CD4-positive, alpha-beta T cell treated with Interleukin-15 for 1 hour (primary cell): Measurements from ENCODE around the gene ELP1.
A peak's percentile ranks its signal among the peaks of the same experiment; 100 is the strongest.
"Not testable (repeated sequence)": the region's sequence is repeated elsewhere in the genome, so short reads cannot be mapped to it uniquely, and the experiment has no call there.

Experiments
- DNase-seq: peaks from one replicate; pipeline ENCODE4 v3.0.0-alpha.2; 2020

ELP1 gene, protein sequence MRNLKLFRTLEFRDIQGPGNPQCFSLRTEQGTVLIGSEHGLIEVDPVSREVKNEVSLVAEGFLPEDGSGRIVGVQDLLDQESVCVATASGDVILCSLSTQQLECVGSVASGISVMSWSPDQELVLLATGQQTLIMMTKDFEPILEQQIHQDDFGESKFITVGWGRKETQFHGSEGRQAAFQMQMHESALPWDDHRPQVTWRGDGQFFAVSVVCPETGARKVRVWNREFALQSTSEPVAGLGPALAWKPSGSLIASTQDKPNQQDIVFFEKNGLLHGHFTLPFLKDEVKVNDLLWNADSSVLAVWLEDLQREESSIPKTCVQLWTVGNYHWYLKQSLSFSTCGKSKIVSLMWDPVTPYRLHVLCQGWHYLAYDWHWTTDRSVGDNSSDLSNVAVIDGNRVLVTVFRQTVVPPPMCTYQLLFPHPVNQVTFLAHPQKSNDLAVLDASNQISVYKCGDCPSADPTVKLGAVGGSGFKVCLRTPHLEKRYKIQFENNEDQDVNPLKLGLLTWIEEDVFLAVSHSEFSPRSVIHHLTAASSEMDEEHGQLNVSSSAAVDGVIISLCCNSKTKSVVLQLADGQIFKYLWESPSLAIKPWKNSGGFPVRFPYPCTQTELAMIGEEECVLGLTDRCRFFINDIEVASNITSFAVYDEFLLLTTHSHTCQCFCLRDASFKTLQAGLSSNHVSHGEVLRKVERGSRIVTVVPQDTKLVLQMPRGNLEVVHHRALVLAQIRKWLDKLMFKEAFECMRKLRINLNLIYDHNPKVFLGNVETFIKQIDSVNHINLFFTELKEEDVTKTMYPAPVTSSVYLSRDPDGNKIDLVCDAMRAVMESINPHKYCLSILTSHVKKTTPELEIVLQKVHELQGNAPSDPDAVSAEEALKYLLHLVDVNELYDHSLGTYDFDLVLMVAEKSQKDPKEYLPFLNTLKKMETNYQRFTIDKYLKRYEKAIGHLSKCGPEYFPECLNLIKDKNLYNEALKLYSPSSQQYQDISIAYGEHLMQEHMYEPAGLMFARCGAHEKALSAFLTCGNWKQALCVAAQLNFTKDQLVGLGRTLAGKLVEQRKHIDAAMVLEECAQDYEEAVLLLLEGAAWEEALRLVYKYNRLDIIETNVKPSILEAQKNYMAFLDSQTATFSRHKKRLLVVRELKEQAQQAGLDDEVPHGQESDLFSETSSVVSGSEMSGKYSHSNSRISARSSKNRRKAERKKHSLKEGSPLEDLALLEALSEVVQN (N-terminal part only)

DNA sequence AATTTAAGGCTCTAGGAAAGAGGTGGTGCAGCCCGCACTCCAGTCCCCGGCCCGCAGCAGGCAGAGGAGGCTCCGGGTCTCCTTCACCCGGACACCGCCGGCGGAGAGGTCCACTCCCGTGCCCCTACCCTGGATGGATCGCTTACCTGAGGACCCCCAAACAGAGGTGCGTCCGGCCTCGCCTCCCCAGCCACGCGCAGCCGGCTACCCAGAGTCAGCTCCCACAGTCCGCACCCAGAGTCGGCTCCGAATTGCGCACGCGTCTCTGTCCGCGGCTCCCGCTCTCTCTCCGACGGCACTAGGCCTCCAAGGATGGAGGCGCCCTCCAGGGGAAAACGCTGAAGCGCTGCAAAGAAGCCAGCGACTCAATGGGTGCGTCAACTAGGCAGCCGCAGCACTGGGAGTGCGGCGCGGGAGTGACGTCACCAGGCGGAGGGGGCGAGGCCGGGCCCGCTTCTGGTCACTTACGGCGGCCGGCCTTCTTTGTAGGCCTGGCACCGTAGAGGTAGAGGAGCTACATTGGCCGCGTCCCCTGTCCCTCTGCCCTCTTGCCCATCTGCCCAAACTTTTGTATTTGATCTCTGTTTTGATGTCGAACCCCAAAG, at the start of gene ELP1:
Gene ELP1, minus strand, starts transcription at position 407 of the 605 bp plus-strand sequence. CDS start 2,978 bp downstream, outside the sequence.
- DNase-seq, result peak; percentile 93

DNA sequence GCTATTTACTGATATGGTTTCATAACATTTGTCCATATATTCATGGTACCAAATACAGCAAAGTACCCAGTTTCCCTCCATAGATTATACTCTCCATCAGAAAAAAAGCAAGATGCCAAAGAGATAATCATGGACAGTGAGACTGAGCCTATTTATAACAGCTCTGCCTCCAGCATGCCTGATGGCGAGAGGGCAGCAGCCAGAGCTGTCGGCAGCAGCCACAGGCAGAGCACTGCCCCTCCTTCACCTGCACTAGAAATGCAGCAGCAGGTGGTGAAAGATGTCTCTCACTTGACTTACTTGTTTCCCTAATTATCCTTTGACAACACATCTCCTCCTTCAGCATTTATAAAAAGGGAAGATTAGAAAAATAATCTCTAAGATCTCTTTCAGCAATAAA, 47.0 kb upstream of the ELP1 start:
- no peak for DNase-seq

DNA sequence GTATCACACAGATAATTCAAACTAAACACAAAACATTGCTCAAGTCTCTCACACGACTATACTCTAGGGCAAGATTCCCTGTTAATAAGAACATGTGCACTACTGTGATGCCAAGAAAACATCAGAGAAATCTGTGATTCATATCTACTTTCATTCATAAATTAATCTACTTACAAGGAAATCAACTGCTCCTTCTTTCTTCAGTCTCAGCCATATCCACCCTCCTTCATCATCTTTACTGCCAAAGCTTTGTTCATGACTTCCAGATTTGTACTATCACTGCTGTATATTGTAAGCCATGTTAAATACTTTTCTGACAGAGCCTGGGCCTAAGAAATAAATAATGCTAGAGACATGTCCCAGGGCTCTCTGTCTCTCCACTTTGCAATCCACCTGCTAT, 44.3 kb upstream of the ELP1 start:
- no peak for DNase-seq

DNA sequence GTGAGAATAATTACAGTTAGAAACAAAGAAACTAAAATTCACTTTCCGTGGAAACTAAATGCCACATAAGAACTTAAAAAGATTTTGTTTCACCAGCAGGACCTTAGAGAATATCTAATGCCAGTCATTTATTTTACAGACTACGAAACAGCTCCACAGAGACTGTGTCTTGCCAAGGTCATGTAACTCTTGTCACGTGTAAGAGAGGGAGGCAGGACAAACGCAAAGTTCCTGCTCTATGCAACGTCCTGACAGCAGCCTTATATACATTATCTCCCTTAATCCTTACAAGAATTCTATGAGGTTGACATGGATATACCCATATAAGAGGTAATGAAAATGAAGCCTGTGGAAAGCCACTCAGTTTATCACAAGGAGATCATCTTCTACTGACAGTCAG, 40.0 kb upstream of the ELP1 start:
- DNase-seq, result no peak

DNA sequence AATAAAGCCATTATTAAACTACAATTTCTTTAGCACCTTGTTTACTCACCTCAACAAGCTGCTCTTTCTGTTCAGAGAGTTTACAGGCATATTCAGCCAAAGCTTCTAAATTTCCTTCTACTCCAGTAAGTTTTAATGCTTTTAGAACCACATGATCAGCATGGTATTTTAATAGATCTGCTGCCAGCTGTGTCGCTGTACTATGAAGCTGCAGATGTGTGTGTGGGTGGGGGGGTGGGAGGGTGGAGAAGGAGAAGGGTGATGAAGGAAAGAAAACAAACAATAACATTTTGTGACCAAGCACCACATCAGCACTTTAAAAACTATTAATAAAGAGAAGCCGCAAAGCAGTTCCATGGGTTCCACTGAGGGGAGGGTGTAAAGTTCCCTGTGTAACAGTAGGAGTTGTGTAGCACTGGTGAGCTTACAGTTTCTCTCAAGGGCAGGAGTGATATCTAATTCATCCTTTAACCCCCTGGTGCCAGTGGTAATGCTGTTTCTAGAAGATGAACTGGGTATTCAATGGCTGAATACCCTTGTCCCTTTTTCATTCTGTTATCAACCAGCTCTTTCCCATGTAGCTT, 38.8 kb upstream of the ELP1 start:
- DNase-seq, result no peak

DNA sequence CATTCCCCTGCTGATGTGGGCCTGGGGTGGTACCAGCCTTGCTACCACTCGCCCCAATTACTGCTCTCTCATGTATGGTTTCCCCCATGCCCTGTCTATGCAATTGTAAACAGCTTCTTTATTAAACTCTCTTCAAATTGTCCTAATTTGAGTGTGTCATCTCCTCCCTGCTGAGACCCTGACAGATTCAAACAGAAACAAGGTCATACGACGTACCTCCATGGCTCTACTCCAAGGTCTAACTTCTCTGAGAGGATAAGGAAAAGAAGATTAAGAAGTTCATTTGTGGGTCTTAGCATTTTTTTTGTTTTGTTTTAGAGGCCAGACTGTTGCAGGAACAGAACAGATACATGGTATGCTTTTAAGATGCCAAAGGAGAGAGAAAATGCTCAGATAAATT, 38.3 kb upstream of the ELP1 start:
- DNase-seq, result no peak

DNA sequence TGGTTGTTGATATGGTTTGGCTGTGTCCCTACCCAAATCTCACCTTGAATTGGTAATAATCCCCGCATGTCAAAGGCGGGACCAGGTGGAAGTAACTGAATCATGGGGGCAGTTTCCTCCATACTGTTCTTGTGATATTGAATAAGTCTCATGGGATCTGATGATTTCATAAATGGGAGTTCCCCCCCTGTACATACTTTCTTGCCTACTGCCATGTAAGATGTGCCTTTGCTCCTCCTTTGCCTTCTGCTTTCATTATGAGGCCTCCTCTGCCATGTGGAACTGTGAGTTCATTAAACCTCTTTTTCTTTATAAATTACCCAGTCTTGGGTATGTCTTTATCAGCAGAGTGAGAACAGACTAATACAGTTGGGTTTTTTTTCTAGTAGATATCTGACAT, 37.5 kb upstream of the ELP1 start:
- DNase-seq, result not testable (repeated sequence)

DNA sequence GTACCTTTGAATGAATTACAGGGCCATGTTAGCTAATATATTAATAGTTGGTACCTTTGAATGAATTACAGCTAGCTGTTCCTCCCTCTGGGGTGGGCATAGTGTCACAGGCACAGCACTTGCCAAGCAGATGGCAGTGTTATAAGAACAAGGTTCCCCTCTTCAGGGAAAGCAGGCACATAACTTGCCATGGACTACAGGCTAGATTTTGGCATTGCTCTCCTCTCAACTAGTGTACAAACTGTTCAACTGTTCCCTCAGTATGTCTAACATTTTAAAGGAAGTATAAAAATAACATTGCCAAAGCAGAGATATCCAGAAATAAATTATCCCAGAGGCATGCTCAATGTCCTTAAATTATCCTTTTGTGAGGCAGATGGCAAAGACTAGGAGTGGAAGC, 34.0 kb upstream of the ELP1 start:
- no peak for DNase-seq

DNA sequence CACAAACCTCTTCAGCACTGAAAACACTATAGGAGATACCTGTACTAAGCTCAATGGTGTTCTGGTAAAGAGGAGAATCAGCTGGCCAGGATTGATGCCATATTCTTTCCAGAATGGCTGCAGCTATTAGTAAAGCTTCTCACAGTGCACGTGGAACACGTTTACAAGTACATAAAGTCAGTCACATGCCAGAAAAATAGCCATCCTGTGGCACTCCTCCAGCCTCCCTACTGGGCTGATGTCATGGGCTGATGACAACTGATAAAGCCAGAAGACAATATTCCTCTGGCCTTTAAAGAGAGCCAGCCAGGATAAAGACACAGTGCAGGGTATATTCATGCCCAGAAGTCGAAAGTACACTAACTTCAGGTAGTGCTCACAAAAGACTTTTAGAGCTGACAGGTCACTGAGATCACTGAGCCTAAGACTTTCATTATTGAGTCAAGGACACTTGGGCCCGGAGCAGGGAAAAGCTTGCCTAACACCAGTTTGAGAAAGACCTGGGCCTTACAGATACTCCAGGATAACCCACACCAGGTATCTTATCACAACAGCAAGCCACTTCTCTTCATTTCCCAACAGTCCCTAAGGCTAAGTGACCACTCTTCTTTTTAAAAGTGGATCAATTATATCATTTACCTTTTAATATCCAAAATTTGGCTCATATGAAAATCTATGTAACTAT, 29.7 kb upstream of the ELP1 start:
- DNase-seq, result no peak

DNA sequence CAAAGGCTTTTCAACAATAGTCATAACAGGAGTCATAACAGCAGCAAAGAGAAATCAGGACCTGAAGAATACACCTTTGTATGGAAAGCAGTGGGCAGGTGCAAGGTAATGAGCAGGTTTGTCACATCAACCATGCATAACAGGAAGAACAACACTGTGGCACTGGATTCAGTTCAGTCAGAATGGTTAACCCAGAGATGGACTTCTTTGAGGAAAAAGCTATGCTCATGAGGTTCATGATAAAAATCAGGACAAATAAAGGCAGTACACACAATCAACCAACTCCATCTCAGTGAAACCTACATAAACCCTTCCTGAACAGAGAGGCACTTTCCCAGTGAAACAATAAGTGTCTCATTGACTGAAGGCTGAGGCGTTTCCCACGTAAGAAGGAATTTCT, 27.2 kb upstream of the ELP1 start:
- DNase-seq, result no peak

DNA sequence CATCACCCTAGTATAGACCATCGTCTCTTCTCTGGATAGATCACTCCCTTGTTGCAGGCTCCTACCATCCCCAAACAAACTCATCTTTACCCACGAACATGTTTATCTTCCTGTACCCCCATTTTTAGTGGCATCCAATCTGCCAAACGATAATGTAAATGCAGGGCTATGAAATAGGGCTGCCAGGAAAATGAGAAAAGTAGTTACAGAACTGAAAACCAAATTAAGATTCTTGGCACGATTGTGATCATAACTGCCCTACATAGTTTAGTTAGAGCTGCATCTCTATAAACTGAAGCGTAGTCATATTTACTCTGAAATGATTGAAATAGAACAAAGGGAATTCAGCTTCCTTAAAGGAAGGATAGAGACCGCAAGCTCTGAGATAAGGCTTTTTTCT, 26.4 kb upstream of the ELP1 start:
- no peak for DNase-seq

DNA sequence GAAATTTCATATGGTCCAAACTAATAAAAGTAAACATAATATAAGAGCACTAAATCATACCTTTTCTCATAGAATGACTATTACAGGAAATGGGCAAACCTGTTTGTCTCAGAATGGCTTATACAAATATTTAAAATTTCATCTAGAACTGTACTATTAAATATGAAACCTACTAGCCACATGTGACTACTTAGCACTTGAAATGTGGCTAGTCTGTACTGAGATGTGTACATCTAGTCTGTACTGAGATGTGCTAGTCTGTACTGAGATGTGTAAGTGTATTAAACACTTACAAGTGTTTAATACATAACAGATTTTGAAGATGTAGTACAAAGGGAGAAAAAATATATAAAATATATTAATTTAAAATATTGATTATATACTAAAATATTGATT, 22.7 kb upstream of the ELP1 start:
- no peak for DNase-seq

DNA sequence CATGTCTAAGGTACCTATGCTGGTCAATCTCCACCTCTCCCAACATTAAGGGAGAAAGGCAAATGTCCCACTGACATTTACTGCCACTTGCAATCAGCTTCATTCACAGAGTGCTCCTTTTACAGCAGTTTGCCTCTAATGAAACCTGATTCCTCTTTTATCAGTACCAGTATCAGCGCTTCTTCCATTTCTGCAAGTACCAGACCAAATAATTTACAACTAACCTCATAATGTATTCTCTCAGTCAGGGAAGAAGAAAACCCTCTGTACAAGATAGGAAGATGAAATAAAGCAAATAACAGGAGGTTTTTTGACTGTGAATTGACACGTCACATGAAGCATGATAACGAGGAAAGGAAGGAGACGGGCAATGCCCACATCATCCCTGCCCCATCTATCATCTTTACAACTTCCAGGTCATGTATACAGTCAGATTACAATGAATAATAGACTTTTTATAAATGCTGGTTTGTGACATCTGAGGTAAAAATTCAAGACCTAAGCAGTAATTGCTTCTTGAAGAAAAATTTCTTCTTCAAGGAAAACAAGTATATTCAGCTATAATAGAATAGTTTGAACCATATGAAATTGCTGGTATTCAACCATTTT, 22.2 kb upstream of the ELP1 start:
- DNase-seq, result no peak

DNA sequence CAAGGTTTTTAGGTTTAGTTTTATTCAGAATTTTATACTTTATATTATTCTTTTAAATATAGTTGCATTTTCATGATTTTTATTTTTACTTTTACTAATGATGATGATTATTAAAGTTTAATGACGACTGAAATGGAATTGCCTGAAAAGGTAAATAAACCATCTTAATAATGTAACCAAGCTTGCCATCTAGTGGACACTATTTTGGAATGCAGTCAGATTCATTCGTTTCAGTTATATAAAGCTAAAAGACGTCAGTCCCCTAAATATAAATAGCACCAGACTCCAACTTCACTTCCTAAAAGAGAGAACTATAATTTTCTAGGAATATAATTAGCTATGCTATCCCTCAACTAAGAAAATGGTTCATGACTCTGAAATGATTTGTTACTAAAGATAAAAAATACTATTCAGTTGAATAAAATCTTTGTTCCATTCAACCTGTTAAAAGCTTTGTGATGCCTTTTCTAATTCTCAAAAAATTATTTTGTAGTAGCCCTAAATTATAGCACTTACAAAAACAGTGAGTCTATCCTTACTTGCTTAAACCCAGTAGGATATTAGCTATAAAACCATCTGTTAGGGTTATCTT, 20.2 kb upstream of the ELP1 start:
- no peak for DNase-seq

DNA sequence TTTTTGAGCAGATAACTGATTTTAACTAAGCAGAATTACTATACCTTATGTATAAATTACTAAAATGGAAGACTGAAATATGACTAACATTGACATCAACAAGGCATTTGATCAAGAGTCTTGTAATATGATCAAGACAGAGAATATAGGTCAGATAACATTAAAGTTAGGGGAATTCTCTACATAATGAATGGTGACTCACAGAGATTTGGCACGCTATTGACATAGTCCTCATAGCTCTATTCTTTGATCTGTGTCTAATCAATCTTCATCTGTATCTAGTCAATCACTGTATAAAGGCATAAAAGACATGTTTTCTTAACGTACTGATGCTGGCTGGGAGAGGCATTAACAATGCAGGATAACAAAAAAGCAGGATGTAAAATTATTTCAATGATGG, 17.7 kb upstream of the ELP1 start:
- no peak for DNase-seq

DNA sequence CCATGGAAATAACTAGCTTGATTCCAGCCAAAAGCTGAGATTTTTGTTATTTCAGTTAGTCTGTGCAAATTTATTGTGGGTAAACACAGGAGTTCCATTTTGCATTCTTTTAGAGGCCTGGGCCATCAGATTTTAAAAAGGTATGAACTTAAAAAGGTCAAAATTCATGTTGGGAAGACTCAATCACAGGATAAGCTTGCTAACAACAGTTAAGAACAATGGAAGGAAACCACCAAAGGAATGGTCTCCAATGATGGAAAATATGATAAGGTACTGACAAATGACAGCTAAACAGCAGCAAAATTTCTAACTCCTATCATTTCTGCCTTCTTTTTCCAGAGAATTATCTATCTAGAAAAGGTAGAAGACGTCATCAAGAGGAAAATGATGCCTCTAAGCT, 16.2 kb upstream of the ELP1 start:
- DNase-seq, result no peak

DNA sequence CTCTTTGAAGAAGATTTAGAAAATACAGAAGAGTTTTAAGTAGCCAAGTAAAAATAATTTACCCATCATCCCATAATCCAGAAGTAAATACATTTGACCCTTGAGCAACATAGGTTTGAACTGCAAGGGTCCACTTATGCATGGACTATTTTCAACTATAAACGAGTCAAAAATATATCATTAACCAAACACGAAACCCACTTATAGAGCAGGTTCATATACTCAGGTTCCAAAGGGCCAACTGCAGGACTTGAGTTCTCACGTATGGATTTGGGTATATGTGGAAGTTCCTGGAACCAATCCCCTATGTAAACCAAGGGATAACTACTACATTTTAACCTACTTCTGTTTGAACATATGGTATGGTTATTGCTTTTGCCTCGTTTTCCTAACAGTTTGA, 6.1 kb upstream of the ELP1 start:
- DNase-seq, result no peak

DNA sequence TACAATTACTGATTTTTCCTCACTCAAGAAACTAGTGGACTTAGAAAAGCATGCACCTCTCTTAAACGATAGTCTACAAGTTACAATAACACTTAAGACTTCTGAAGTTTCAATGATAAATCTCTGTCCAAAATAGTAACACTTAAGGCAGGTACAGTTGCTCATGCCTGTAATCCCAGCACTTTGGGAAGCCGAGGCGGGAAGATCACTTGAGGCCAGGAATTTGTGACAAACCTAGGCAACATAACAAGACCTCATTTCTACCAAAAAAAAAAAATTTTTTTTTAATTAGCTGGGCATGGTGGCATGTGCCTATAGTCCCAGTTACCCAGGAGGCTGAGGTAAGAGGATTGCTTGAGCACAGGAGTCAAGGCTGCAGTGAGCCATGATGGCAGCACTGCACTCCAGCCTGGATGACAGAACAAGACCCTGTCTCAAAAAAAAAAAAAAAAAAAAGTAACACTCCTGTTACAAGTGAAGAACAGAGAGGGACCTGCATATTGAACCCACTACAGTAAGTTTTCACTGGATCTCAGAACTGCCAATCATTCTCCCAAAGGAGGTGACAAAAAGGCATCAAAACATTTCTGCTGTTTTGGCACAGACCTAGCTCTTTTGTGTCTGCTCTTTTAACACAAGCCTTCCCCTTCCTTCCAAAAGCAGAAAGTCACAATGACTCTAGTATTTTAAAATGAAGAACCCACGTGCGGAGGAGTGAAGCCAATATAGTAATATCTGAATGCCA, 3.8 kb upstream of the ELP1 start:
- no peak for DNase-seq

DNA sequence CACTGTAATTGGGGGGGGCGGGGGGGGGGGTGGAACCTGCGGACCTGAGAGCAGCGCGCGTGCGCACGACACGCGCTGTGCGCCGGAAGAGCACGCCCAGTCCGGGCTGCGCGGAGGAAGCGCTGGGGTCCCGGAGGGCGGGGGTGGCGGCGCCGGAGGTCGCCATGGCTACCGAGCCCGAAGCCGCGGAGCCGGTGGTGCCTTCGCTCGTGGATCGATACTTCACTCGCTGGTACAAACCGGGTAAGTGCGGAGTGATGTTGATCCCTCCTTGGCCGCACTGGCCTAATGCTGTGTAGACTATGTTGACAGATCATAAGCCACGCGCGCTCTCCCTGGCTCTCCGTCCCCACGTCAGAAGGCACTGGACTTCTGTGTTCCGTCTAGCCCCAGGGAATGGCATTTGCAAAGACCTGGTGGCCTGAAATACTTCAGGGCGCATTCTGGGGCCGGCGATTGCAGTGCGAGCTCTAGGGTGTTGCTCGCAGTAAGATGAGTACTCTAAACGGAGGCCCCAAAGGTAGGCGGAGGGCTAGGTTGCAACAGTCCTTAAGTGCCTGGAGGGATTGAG, 484 bp upstream of the ELP1 start, which contains the start of gene ABITRAM:
Gene ABITRAM, plus strand, starts transcription at position 78 of the 571 bp plus-strand sequence. Its CDS starts 87 bp downstream, at position 165.
- DNase-seq, result peak; percentile 86

DNA sequence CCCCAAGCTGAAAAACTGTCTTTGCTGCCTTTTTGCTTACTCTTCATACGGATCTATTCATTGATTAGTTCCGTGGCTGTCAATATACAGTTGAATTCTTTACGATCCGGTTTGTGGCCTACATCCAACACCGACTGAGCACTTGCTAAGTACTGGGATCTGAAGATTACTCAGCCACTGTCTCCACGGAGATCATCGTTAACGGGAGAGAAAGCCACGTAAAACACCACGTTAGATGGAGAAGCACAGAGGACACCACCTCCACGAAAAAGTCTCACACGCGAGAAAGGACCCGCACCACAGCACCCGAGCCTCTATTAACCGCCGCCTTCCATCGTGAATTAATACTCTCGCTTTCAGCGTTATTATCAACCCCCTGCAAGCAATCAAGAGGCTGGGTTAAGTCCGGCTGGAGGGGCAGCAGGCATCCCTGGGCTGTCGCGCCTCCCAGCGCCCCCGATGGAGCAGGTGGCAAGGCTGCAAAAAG, 650 bp downstream of the ELP1 start:
- DNase-seq, result no peak
